ENCODE results near the gene DEPDC4.
"Not testable (repeated sequence)": the region's sequence is repeated elsewhere in the genome, so short reads cannot be mapped to it uniquely, and the experiment has no call there.

The DEPDC4 gene

DNA sequence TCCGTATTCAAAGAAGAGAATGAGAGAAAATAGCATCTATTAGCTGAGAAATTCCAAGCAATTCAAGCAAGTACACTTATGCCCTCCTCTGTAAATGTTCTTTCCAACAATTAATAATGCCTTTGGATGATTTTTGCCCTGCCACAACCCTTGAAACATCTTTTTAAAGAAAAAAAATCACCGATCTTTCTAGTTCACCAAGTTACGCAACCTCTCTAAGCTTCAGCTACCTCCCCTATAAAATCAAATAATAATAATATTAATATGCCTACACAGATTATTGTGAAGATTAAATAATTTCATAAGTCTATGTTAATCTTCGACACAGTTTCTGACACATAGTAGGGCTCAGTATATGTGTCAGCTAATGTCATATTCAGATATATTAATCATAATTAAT, 19.1 kb downstream of the DEPDC4 start:
- ATAC-seq (ENCODE audit: low read depth): no peak
- no peak for DNase-seq (ENCODE audit: low spot score in 2 of 2)
- no peak overlapping the region for H3K27ac Mint-ChIP-seq
- no peaks in the 10 kb centered on the region for H3K27me3 Mint-ChIP-seq
- no peaks in the 10 kb centered on the region for H3K36me3 Mint-ChIP-seq
- peaks cover 2% of the 10 kb centered on the region for H3K4me1 Mint-ChIP-seq
- no peak overlapping the region for H3K4me3 Mint-ChIP-seq
- no peaks in the 10 kb centered on the region for H3K9me3 Mint-ChIP-seq

DNA sequence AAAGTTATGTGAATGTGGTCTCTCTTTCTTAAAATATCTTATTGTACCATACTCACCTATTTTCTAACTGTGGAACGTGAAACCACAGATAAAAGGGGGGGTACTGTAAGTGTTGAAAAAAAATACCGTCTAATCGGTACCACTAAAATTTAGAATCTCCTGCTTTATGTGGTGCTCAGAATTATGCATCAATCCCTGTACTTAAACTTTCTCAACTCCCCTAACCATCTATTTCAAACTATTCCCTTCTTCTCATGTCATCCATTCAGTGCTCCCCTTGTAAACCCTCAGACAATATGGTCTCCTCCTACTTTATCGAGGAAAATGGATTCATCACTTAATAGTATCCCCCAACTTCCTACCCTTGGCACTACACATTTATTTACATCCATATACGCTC, 23.7 kb downstream of the DEPDC4 start:
- DNase-seq (ENCODE audit: low spot score in 2 of 2) (no peak), ATAC-seq (ENCODE audit: low read depth) (no peak)
- Mint-ChIP-seq H3K27ac (no peak overlapping the region), H3K4me1 (peaks cover 2% of the 10 kb centered on the region), H3K27me3 (no peaks in the 10 kb centered on the region), H3K9me3 (no peaks in the 10 kb centered on the region), H3K36me3 (no peaks in the 10 kb centered on the region), H3K4me3 (no peak overlapping the region)

DNA sequence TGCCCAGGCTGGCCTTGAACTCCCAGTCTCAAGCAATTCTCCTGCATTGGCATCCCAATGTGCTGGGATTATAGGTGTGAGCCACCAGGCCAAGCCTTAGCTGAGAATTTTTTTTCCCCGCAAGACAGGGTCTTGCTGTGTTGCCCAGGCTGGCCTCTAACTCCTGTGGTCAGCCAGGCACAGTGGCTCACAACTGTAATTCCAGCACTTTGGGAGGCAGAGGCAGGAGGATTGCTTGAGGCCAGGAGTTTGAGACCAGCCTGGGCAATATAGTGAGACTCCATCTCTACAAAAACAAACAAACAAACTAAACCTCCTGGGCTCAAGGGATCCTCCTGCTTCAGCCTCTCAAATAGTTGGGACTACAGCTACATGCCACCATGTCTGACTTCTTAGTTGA, 27.3 kb downstream of the DEPDC4 start:
- no peaks in the 10 kb centered on the region for H3K4me1 Mint-ChIP-seq
- no peaks in the 10 kb centered on the region for H3K9me3 Mint-ChIP-seq
- no peaks in the 10 kb centered on the region for H3K27me3 Mint-ChIP-seq
- ATAC-seq (ENCODE audit: low read depth): no peak
- no peak overlapping the region for H3K4me3 Mint-ChIP-seq
- no peaks in the 10 kb centered on the region for H3K36me3 Mint-ChIP-seq
- no peak for DNase-seq (ENCODE audit: low spot score in 2 of 2)
- H3K27ac Mint-ChIP-seq: no peak overlapping the region

DNA sequence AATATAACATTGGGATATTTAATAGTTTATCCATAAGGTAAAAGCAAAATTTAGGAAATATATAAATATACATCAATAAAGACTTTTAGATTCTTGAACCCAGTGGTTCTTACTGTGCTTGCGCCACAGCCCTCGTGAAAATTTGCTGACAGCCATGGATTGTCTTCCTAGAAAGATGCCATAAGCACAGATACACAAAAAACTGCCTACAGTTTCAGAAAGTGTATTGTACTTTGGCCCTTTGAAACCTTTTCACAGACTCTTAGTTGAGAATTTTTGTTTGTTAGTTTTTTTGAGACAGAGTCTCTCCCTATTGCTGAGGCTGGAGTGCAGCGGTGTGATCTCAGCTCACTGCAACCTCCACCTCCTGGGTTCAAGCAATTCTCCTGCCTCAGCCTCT, 28.1 kb downstream of the DEPDC4 start:
- Mint-ChIP-seq H3K9me3 (no peaks in the 10 kb centered on the region), H3K27ac (no peak overlapping the region), H3K27me3 (no peaks in the 10 kb centered on the region), H3K4me1 (no peaks in the 10 kb centered on the region), H3K36me3 (no peaks in the 10 kb centered on the region), H3K4me3 (no peak overlapping the region)
- DNase-seq (ENCODE audit: low spot score in 2 of 2): no peak
- ATAC-seq (ENCODE audit: low read depth): no peak

DNA sequence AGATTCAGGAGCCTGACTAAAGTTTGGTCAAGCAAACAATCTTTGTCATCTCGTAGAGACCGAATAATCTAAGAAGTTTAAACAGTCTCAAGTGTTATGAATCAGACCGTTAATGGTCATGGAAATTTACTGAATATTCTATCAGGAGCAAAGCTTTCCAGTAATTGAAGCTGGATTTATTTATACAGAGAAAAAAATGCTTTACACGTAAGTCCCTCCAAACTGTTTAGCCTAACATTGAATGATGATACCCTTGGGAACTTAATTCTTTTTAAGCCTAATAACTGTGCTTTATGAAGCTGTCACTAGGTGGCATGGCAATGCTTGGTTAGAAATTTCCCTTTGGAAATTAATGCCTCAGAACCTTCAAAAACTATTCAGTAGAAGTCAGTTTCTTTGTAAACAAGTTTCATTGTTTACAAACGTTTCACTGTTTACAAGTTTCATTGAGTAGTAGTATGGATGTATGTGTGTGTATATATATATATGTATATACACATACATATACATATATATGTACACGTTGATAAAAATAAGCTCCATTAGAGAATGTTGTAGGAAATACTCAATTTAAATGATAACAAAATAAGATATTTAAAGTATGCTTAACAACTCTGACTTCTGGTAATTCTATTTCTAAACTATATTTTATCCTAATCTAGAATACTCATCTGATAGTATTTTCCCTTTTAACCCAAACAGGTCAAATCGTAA, 32.1 kb downstream of the DEPDC4 start:
- no peaks in the 10 kb centered on the region for H3K36me3 Mint-ChIP-seq
- ATAC-seq (ENCODE audit: low read depth): peak; percentile 35

DNA sequence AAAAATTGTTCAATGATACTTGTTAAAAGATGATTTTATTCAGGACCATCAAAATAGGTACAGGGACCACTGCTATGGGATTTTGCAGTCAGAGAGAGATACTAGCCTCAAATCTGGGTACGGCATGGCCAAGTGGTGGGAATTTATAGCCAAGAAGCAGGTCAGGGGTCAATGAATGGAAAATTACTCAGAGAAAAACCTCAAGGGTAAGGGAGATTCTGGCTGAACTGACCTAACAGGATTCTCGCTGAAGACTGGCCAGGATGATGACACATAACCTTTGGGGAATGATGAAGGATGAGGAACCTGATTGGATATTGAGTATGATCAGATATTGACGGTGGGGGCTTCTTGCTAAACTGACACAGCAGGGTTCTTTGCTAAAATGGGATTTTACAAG, 32.7 kb downstream of the DEPDC4 start:
- no peaks in the 10 kb centered on the region for H3K36me3 Mint-ChIP-seq
- DNase-seq (ENCODE audit: low spot score in 2 of 2): no peak
- H3K4me3 Mint-ChIP-seq: no peak overlapping the region
- no peak overlapping the region for H3K27ac Mint-ChIP-seq
- no peaks in the 10 kb centered on the region for H3K9me3 Mint-ChIP-seq
- ATAC-seq (ENCODE audit: low read depth): no peak
- no peaks in the 10 kb centered on the region for H3K27me3 Mint-ChIP-seq
- no peaks in the 10 kb centered on the region for H3K4me1 Mint-ChIP-seq

More for the DNA sequence above, 32.1 kb downstream of the DEPDC4 start:
- Mint-ChIP-seq H3K9me3 (no peaks in the 10 kb centered on the region), H3K4me3 (no peak overlapping the region), H3K27me3 (no peaks in the 10 kb centered on the region), H3K27ac (no peak overlapping the region), H3K4me1 (no peaks in the 10 kb centered on the region)
- DNase-seq (ENCODE audit: low spot score in 2 of 2): peak in 1 of 2 donors; percentile 7

DNA sequence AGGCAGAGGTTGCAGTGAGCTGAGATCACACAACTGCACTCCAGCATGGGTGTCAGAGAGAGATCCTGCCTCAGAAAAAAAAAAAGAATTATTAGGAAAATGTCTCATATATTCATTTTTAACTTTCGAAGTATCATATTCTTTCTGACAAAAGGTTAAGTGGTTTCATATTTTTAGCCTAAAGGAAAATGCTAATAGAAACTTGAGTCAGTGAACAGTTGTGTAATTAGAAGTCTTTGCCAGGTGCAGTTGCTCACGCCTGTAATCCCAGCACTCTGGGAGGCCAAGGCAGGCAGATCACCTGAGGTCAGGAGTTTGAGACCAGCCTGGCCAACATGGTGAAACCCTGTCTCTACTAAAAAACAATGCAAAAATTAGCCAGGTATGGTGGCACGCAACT, 35.0 kb downstream of the DEPDC4 start:
- H3K27ac Mint-ChIP-seq; H3K9me3 Mint-ChIP-seq; H3K4me1 Mint-ChIP-seq; ATAC-seq (ENCODE audit: low read depth); H3K4me3 Mint-ChIP-seq; H3K27me3 Mint-ChIP-seq; DNase-seq (ENCODE audit: low spot score in 2 of 2); H3K36me3 Mint-ChIP-seq: not testable (repeated sequence)

DNA sequence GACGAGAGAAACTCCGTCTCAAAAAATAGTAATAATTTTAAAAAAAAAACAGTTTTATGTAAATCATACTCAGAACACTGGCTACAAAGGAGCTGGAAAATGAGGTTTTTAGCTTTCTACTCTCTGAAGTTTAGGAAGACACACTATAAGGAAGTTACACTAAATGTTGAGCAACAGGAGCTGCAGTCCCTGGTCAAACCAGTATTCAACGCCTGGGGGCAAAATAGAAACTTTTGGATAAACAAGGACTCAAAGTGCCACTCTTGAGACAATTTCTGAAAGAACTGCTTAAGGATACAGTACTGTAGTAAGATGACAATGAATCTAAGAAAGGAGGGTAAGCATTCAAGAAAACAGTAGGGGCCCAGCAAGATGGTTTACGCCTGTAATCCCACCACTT, 37.0 kb downstream of the DEPDC4 start:
- no peak overlapping the region for H3K4me3 Mint-ChIP-seq
- H3K9me3 Mint-ChIP-seq: no peaks in the 10 kb centered on the region
- H3K4me1 Mint-ChIP-seq: no peaks in the 10 kb centered on the region
- H3K36me3 Mint-ChIP-seq: peaks cover 3% of the 10 kb centered on the region
- no peak overlapping the region for H3K27ac Mint-ChIP-seq
- ATAC-seq (ENCODE audit: low read depth): no peak
- no peaks in the 10 kb centered on the region for H3K27me3 Mint-ChIP-seq
- DNase-seq (ENCODE audit: low spot score in 2 of 2): no peak

DNA sequence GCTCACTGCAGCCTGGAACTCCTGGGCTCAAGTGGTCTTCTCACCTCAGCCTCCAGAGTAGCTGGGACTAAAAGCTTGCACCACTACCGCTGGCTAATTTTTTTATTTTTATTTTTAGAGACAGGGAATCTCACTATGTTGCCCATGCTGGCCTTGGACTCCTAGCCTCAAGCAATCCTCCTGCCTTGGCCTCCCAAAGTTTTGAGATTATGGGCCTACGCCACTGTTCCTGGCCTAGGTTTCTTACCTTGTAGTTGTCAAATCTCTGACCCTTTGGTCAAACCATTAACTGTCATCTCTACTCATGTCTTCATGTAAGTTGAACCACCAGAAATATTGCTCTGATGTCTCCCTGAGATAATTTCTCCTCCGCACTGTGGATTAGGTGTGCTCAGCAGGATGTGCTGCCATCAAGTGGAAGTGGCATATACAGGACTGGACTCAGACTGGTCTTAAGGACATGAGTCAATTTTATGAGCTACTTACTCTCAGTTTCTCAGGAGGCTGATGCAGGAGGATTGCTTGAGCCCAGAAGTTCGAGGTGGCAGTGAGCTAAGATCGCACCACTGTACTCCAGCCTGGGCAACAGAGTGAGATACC, 37.7 kb downstream of the DEPDC4 start:
- no peak for ATAC-seq (ENCODE audit: low read depth)
- H3K9me3 Mint-ChIP-seq: no peaks in the 10 kb centered on the region
- H3K4me3 Mint-ChIP-seq: no peak overlapping the region
- H3K4me1 Mint-ChIP-seq: no peaks in the 10 kb centered on the region
- no peak for DNase-seq (ENCODE audit: low spot score in 2 of 2)
- no peak overlapping the region for H3K27ac Mint-ChIP-seq
- H3K36me3 Mint-ChIP-seq: peaks cover 3% of the 10 kb centered on the region
- no peaks in the 10 kb centered on the region for H3K27me3 Mint-ChIP-seq

DNA sequence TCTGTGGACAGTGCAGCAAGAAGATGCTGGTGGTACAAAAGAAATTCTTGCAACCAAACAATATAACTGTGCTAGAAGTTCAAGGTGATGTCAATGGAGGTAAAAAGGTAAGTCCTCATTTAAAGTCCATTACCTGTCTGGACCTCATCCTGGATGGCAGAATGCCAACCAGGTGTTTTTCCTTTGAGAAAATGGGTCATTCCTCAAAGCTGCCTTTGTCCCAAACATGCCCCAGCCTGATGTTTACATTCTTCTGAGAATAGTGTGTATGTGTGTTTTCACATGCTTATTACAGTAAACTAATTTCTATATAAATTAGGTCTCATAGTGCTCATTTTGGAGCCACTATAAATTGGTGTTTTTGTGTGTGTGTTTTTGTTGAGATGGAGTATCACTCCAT, 41.4 kb downstream of the DEPDC4 start:
- Mint-ChIP-seq H3K27me3 (no peaks in the 10 kb centered on the region), H3K36me3 (peaks cover 7% of the 10 kb centered on the region), H3K4me1 (no peaks in the 10 kb centered on the region), H3K4me3 (no peak overlapping the region), H3K27ac (no peak overlapping the region), H3K9me3 (no peaks in the 10 kb centered on the region)
- ATAC-seq (ENCODE audit: low read depth) (no peak), DNase-seq (ENCODE audit: low spot score in 2 of 2) (no peak)

DNA sequence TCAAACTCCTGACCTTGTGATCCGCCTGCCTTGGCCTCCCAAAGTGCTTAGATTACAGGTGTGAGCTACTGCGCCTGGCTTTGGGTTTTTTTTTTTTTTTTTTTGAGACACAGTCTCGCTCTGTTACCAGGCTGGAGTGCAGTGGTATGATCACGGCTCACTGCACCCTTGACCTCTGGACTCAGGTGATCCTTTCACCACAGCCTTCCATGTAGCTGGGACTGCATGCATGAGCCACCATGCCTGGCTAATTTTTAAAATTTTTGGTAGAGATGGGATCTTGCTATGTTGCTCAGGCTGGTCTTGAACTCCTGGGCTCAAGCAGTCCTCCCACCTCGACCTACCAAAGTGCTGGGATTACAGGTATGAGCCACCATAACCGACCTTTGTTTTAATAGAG, 44.7 kb downstream of the DEPDC4 start:
- not testable (repeated sequence) for H3K9me3 Mint-ChIP-seq; H3K4me3 Mint-ChIP-seq; H3K27ac Mint-ChIP-seq; DNase-seq (ENCODE audit: low spot score in 2 of 2); ATAC-seq (ENCODE audit: low read depth); H3K4me1 Mint-ChIP-seq; H3K27me3 Mint-ChIP-seq
- H3K36me3 Mint-ChIP-seq: peaks cover 13% of the 10 kb centered on the region

DNA sequence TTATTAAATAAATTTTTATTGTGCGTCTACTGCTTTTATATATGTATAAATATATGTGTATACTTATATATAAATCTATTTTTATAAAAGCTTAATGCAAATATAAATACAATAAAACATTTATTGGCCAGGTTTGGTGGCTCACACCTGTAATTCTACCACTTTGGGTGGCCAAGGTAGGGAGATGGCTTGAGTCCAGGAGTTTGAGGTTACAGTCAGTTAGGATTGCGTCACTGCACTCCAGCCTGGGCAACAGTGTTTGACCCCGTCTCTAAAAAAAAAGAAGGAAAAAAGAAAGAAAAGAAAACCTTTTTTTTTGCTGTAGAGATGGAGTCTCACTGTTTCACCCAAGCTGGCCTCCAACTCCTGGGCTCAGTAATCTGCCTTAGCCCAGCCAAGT, 45.4 kb downstream of the DEPDC4 start:
- no peak for DNase-seq (ENCODE audit: low spot score in 2 of 2)
- no peaks in the 10 kb centered on the region for H3K4me1 Mint-ChIP-seq
- H3K9me3 Mint-ChIP-seq: no peaks in the 10 kb centered on the region
- peaks cover 14% of the 10 kb centered on the region for H3K36me3 Mint-ChIP-seq
- H3K27ac Mint-ChIP-seq: no peak overlapping the region
- H3K27me3 Mint-ChIP-seq: no peaks in the 10 kb centered on the region
- no peak overlapping the region for H3K4me3 Mint-ChIP-seq
- no peak for ATAC-seq (ENCODE audit: low read depth)

DNA sequence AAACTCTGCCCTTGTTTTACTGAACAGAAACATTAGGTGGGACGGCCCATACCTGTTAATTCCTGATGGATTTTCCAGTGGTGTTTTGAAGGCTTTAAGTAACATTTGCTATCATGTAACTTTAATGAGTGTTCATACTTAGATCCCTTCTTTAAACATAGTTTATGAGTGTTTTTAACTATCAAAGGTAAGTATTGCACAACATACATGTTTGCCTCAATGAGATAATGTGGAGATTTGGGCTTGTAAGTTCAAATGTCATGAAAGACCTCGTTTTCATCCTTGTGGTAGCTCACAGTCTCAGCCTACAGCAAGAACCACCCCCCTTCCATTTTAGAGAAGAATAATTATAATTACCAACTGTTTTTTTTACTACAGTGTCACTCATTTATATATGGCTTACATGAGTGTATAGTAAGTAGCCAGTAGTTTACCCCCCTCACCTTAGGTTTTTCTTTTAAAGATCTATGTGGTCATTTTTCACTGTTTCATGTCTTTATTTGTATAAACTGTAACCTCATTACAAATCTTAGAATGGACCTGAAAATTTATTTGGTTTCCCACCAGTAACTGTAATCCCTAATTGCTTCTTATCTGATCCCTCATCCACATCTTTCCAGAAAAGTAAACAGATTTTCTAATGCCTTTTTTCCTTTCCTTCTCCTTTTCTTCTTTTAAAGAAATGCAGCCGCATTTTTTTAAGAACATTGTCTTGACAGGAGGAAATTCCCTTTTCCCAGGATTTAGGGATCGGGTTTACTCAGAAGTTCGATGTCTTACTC, 47.4 kb downstream of the DEPDC4 start:
- Mint-ChIP-seq H3K4me1 (peaks cover 2% of the 10 kb centered on the region), H3K36me3 (peaks cover 23% of the 10 kb centered on the region), H3K9me3 (no peaks in the 10 kb centered on the region), H3K27me3 (no peaks in the 10 kb centered on the region), H3K4me3 (no peak overlapping the region), H3K27ac (no peak overlapping the region)
- no peak for DNase-seq (ENCODE audit: low spot score in 2 of 2)
- no peak for ATAC-seq (ENCODE audit: low read depth)

DNA sequence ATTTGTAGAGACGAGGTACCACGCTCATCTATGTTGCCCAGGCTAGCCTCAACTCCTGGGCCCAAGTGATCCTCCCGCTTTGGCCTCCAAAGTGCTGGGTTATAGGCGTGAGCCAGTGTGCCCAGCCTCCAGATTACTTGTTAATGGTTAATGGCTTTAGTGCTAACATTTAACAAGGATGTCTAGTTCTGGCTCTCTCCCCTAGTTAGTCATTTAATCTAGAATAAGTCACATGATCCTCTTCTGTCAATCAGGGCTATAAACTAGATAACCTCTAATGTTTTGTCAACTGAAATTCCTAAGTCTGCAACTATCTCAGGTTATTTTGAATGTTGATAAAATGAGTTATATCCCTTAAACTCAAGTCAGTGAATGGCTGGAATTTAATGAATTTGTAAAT, 50.5 kb downstream of the DEPDC4 start:
- Mint-ChIP-seq H3K36me3 (peaks cover 19% of the 10 kb centered on the region), H3K4me3 (no peak overlapping the region), H3K4me1 (peaks cover 2% of the 10 kb centered on the region), H3K27me3 (no peaks in the 10 kb centered on the region), H3K27ac (no peak overlapping the region), H3K9me3 (no peaks in the 10 kb centered on the region)
- DNase-seq (ENCODE audit: low spot score in 2 of 2) (no peak), ATAC-seq (ENCODE audit: low read depth) (no peak)

Data from memory B cell (primary cell).